ENCODE results near the gene SEPTIN3. TPM values are rescaled to one million over a fixed set of nuclear protein-coding genes. Genes with fewer than 3 reads are reported as not detected.

SEPTIN3 gene
- total and polyA plus RNA-seq, 10 of the 15 experiments (the other 5 are each of a cell fraction or from before 2014, with no cell fraction given): 0.05 to 3.1 (median 0.87) TPM

GRCh38 chr22:41983513-41984405 lies 14.5 kb downstream of the SEPTIN3 start (continued):
- no peak for TF ChIP-seq CHD1 (IDR thresholded peaks at IDR 0.05; ENCODE audit: low read depth, low read length)

DNA sequence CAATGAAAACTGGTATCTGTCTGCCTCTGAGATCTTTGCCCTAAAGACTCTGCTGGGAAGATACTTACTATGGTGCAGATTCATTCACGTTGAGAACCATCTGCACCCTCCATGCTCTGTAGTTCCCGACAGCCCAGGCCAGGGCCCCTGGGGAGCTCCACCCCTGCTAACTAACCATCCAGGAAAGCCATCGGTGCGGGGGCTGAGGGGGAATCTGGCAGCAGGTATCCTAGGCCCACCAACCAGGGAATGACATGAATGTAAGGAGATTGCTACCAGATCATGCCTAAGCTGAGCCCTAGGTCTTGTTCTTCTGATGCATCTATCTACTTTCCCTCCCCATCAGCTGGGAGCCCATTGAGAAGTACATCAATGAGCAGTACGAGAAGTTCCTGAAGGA lies 18.0 kb downstream of the SEPTIN3 start:
- FAIRE-seq (no peak), ATAC-seq (no peak), DNase-seq (ENCODE audit: low read depth, low spot score) (no peak)
- Histone ChIP-seq H3K27ac (ENCODE audit: control insufficient read depth, insufficient read depth) (no peak overlapping the region), H3K4me3 (no peak overlapping the region), H3K4me2 (ENCODE audit: control insufficient read depth, insufficient read depth) (no peak overlapping the region), H3K79me2 (ENCODE audit: control insufficient read depth, insufficient read depth, low read length) (no peaks in the 10 kb centered on the region), H3K27me3 (replicated peaks in 1 of 2; ENCODE audit: control insufficient read depth in 2 of 2, insufficient read depth in 2 of 2, low read length in 1 of 2) (no peaks in the 10 kb centered on the region), H3K9me3 (replicated peaks; ENCODE audit: control insufficient read depth, insufficient read depth, low read length) (no peaks in the 10 kb centered on the region), H2AFZ (ENCODE audit: control insufficient read depth, low read depth, low read length) (no peak overlapping the region), H3K36me3 (ENCODE audit: control insufficient read depth in 2 of 2, insufficient read depth in 2 of 2, low read length in 1 of 2) (no peaks in the 10 kb centered on the region), H3K9ac (ENCODE audit: control insufficient read depth, insufficient read depth, low read length) (no peak overlapping the region), H3K4me1 (ENCODE audit: control insufficient read depth, insufficient read depth, low read length) (no peaks in the 10 kb centered on the region), H4K20me1 (ENCODE audit: control insufficient read depth, insufficient read depth) (no peaks in the 10 kb centered on the region)
- in situ Hi-C loops (cut with MboI) (no loop called here), intact Hi-C loops (cut with micrococcal nuclease; ENCODE audit: unreplicated experiment) (no loop called here)
- ChIA-PET RAD21 (ENCODE audit: unreplicated experiment) (no interaction called here), SMC1A (ENCODE audit: uncharacterized antibody, unreplicated experiment) (interaction anchor here (0.6 kb wide), 1 partner anchor 118 kb away, joined by 4 read pairs; no protein-coding TSS in a partner anchor), POLR2A (no interaction called here), CTCF (interaction anchor here (1.0 kb wide), 1 partner anchor 124 kb away, joined by 3 read pairs; no protein-coding TSS in a partner anchor)
- BruUV-seq (replicated peaks): no TSS peak
- WGBS (ENCODE audit: insufficient coverage, insufficient replicate concordance, low lambda C conversion rate, missing lambda C conversion rate): 73% methylated on average over 5 of the region's 5 CpGs
- TF ChIP-seq ZNF274 (IDR thresholded peaks at IDR 0.05; ENCODE audit: insufficient read depth, insufficient read length): no peak
- TF ChIP-seq SPI1 (IDR thresholded peaks at IDR 0.05; ENCODE audit: borderline replicate concordance, insufficient read depth, low read depth, low read length): no peak
- TF ChIP-seq BACH1 (IDR thresholded peaks at IDR 0.05; ENCODE audit: borderline replicate concordance): no peak
- no peak for TF ChIP-seq MAX (IDR thresholded peaks at IDR 0.05; ENCODE audit: low read depth, low read length)
- TF ChIP-seq IRF4 (IDR thresholded peaks at IDR 0.05; ENCODE audit: low read depth, low read length): no peak
- no peak for TF ChIP-seq FOXK2 (IDR thresholded peaks at IDR 0.05)
- no peak for TF ChIP-seq IKZF1 (conservative IDR thresholded peaks at IDR 0.05)
- TF ChIP-seq PKNOX1 (IDR thresholded peaks at IDR 0.05): no peak
- TF ChIP-seq, protein P1, sequence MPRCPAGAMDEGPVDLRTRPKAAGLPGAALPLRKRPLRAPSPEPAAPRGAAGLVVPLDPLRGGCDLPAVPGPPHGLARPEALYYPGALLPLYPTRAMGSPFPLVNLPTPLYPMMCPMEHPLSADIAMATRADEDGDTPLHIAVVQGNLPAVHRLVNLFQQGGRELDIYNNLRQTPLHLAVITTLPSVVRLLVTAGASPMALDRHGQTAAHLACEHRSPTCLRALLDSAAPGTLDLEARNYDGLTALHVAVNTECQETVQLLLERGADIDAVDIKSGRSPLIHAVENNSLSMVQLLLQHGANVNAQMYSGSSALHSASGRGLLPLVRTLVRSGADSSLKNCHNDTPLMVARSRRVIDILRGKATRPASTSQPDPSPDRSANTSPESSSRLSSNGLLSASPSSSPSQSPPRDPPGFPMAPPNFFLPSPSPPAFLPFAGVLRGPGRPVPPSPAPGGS (IDR thresholded peaks at IDR 0.05; ENCODE audit: borderline replicate concordance, insufficient read depth, low read depth, low read length, poor library complexity, severe bottlenecking): no peak

Data from GM12878 (cell line).